ENCODE data around the gene OGDHL. TPM values are rescaled to one million over a fixed set of nuclear protein-coding genes. Genes with fewer than 3 reads are reported as not detected.

OGDHL gene
- total RNA-seq, 1 donor from 2014 or later: 0.52 TPM

GRCh38 chr10:49700211-49700610 is 61.9 kb downstream of the OGDHL start:
- H3K9ac ChIP-seq (ENCODE audit: low read depth in 1 of 3, low read length in 3 of 3): no peak overlapping the region
- H3K27me3 ChIP-seq (ENCODE audit: control insufficient read depth in 3 of 3, insufficient read depth in 3 of 3, low read length in 3 of 3): peaks cover 0 to 2% (median 0%) of the 10 kb centered on the region in 3 donors
- H3K4me1 ChIP-seq (ENCODE audit: control insufficient read depth in 3 of 3, insufficient read depth in 3 of 3, low read length in 3 of 3): no peaks in the 10 kb centered on the region

GRCh38 chr10:49698679-49699078 is 63.4 kb downstream of the OGDHL start:
- Histone ChIP-seq H3K9ac (ENCODE audit: low read depth in 1 of 3, low read length in 3 of 3) (no peak overlapping the region), H3K4me3 (ENCODE audit: low read length in 3 of 3) (no peak overlapping the region), H3K27ac (ENCODE audit: low read depth, low read length) (no peak overlapping the region), H3K36me3 (ENCODE audit: control insufficient read depth in 3 of 3, insufficient read depth in 3 of 3, low read length in 3 of 3) (no peaks in the 10 kb centered on the region), H3K4me1 (ENCODE audit: control insufficient read depth in 3 of 3, insufficient read depth in 3 of 3, low read length in 3 of 3) (no peaks in the 10 kb centered on the region), H3K9me3 (ENCODE audit: control insufficient read depth in 3 of 3, low read length in 3 of 3) (peaks cover 0 to 1% (median 0%) of the 10 kb centered on the region in 3 donors), H3K27me3 (ENCODE audit: control insufficient read depth in 3 of 3, insufficient read depth in 3 of 3, low read length in 3 of 3) (peaks cover 2 to 4% (median 2%) of the 10 kb centered on the region in 3 donors)

More at GRCh38 chr10:49700211-49700610, 61.9 kb downstream of the OGDHL start:
- H3K9me3 ChIP-seq (ENCODE audit: control insufficient read depth in 3 of 3, low read length in 3 of 3): no peaks in the 10 kb centered on the region
- no peak overlapping the region for H3K27ac ChIP-seq (ENCODE audit: low read depth, low read length)
- no peak overlapping the region for H3K4me3 ChIP-seq (ENCODE audit: low read length in 3 of 3)
- no peaks in the 10 kb centered on the region for H3K36me3 ChIP-seq (ENCODE audit: control insufficient read depth in 3 of 3, insufficient read depth in 3 of 3, low read length in 3 of 3)

- H3K27ac ChIP-seq (ENCODE audit: low read depth, low read length): no peak overlapping the region
- no peak overlapping the region for H3K9ac ChIP-seq (ENCODE audit: low read depth in 1 of 3, low read length in 3 of 3)
- no peaks in the 10 kb centered on the region for H3K4me1 ChIP-seq (ENCODE audit: control insufficient read depth in 3 of 3, insufficient read depth in 3 of 3, low read length in 3 of 3)
- no peaks in the 10 kb centered on the region for H3K36me3 ChIP-seq (ENCODE audit: control insufficient read depth in 3 of 3, insufficient read depth in 3 of 3, low read length in 3 of 3)
- H3K9me3 ChIP-seq (ENCODE audit: control insufficient read depth in 3 of 3, low read length in 3 of 3): peaks cover 0 to 6% (median 0%) of the 10 kb centered on the region in 3 donors
- H3K4me3 ChIP-seq (ENCODE audit: low read length in 3 of 3): no peak overlapping the region
- peaks cover 4 to 12% (median 9%) of the 10 kb centered on the region in 3 donors for H3K27me3 ChIP-seq (ENCODE audit: control insufficient read depth in 3 of 3, insufficient read depth in 3 of 3, low read length in 3 of 3)
Observed at GRCh38 chr10:49696311-49696710, 65.8 kb downstream of the OGDHL start.

- Histone ChIP-seq H3K4me1 (ENCODE audit: control insufficient read depth in 3 of 3, insufficient read depth in 3 of 3, low read length in 3 of 3) (no peaks in the 10 kb centered on the region), H3K36me3 (ENCODE audit: control insufficient read depth in 3 of 3, insufficient read depth in 3 of 3, low read length in 3 of 3) (no peaks in the 10 kb centered on the region), H3K9me3 (ENCODE audit: control insufficient read depth in 3 of 3, low read length in 3 of 3) (peaks cover 0 to 6% (median 0%) of the 10 kb centered on the region in 3 donors), H3K9ac (ENCODE audit: low read depth in 1 of 3, low read length in 3 of 3) (no peak overlapping the region), H3K4me3 (ENCODE audit: low read length in 3 of 3) (no peak overlapping the region), H3K27me3 (ENCODE audit: control insufficient read depth in 3 of 3, insufficient read depth in 3 of 3, low read length in 3 of 3) (peaks cover 9 to 28% (median 19%) of the 10 kb centered on the region in 3 donors), H3K27ac (ENCODE audit: low read depth, low read length) (no peak overlapping the region)
Observed at GRCh38 chr10:49694466-49694865, 67.7 kb downstream of the OGDHL start.

GRCh38 chr10:49691588-49691987 is 70.5 kb downstream of the OGDHL start:
- H3K4me1 ChIP-seq (ENCODE audit: control insufficient read depth in 3 of 3, insufficient read depth in 3 of 3, low read length in 3 of 3): no peaks in the 10 kb centered on the region
- H3K4me3 ChIP-seq (ENCODE audit: low read length in 3 of 3): no peak overlapping the region
- H3K27ac ChIP-seq (ENCODE audit: low read depth, low read length): no peak overlapping the region
- H3K9ac ChIP-seq (ENCODE audit: low read depth in 1 of 3, low read length in 3 of 3): no peak overlapping the region
- peaks cover 0 to 6% (median 0%) of the 10 kb centered on the region in 3 donors for H3K9me3 ChIP-seq (ENCODE audit: control insufficient read depth in 3 of 3, low read length in 3 of 3)
- H3K27me3 ChIP-seq (ENCODE audit: control insufficient read depth in 3 of 3, insufficient read depth in 3 of 3, low read length in 3 of 3): peaks cover 27 to 40% (median 29%) of the 10 kb centered on the region in 3 donors
- H3K36me3 ChIP-seq (ENCODE audit: control insufficient read depth in 3 of 3, insufficient read depth in 3 of 3, low read length in 3 of 3): no peaks in the 10 kb centered on the region

- Histone ChIP-seq H3K4me1 (ENCODE audit: control insufficient read depth in 3 of 3, insufficient read depth in 3 of 3, low read length in 3 of 3) (no peaks in the 10 kb centered on the region), H3K9ac (ENCODE audit: low read depth in 1 of 3, low read length in 3 of 3) (no peak overlapping the region), H3K9me3 (ENCODE audit: control insufficient read depth in 3 of 3, low read length in 3 of 3) (peaks cover 0 to 6% (median 1%) of the 10 kb centered on the region in 3 donors), H3K36me3 (ENCODE audit: control insufficient read depth in 3 of 3, insufficient read depth in 3 of 3, low read length in 3 of 3) (no peaks in the 10 kb centered on the region), H3K27ac (ENCODE audit: low read depth, low read length) (no peak overlapping the region), H3K27me3 (ENCODE audit: control insufficient read depth in 3 of 3, insufficient read depth in 3 of 3, low read length in 3 of 3) (peaks cover 27 to 40% (median 29%) of the 10 kb centered on the region in 3 donors), H3K4me3 (ENCODE audit: low read length in 3 of 3) (no peak overlapping the region)
Observed at GRCh38 chr10:49690698-49691356, 71.3 kb downstream of the OGDHL start.

- peaks cover 0 to 6% (median 2%) of the 10 kb centered on the region in 3 donors for H3K9me3 ChIP-seq (ENCODE audit: control insufficient read depth in 3 of 3, low read length in 3 of 3)
- no peak overlapping the region for H3K27ac ChIP-seq (ENCODE audit: low read depth, low read length)
- peaks cover 27 to 40% (median 29%) of the 10 kb centered on the region in 3 donors for H3K27me3 ChIP-seq (ENCODE audit: control insufficient read depth in 3 of 3, insufficient read depth in 3 of 3, low read length in 3 of 3)
- H3K9ac ChIP-seq (ENCODE audit: low read depth in 1 of 3, low read length in 3 of 3): no peak overlapping the region
- no peak overlapping the region for H3K4me3 ChIP-seq (ENCODE audit: low read length in 3 of 3)
- H3K4me1 ChIP-seq (ENCODE audit: control insufficient read depth in 3 of 3, insufficient read depth in 3 of 3, low read length in 3 of 3): no peaks in the 10 kb centered on the region
- no peaks in the 10 kb centered on the region for H3K36me3 ChIP-seq (ENCODE audit: control insufficient read depth in 3 of 3, insufficient read depth in 3 of 3, low read length in 3 of 3)
Observed at GRCh38 chr10:49689882-49690510, 72.1 kb downstream of the OGDHL start.

GRCh38 chr10:49688920-49689319 is 73.2 kb downstream of the OGDHL start:
- H3K27ac ChIP-seq (ENCODE audit: low read depth, low read length): no peak overlapping the region
- peaks cover 23 to 40% (median 29%) of the 10 kb centered on the region in 3 donors for H3K27me3 ChIP-seq (ENCODE audit: control insufficient read depth in 3 of 3, insufficient read depth in 3 of 3, low read length in 3 of 3)

GRCh38 chr10:49688261-49688846 is 73.8 kb downstream of the OGDHL start:
- H3K36me3 ChIP-seq (ENCODE audit: control insufficient read depth in 3 of 3, insufficient read depth in 3 of 3, low read length in 3 of 3): no peaks in the 10 kb centered on the region
- H3K4me1 ChIP-seq (ENCODE audit: control insufficient read depth in 3 of 3, insufficient read depth in 3 of 3, low read length in 3 of 3): no peaks in the 10 kb centered on the region
- no peak overlapping the region for H3K9ac ChIP-seq (ENCODE audit: low read depth in 1 of 3, low read length in 3 of 3)
- peaks cover 23 to 35% (median 29%) of the 10 kb centered on the region in 3 donors for H3K27me3 ChIP-seq (ENCODE audit: control insufficient read depth in 3 of 3, insufficient read depth in 3 of 3, low read length in 3 of 3)
- no peak overlapping the region for H3K4me3 ChIP-seq (ENCODE audit: low read length in 3 of 3)
- H3K9me3 ChIP-seq (ENCODE audit: control insufficient read depth in 3 of 3, low read length in 3 of 3): peaks cover 0 to 2% (median 2%) of the 10 kb centered on the region in 3 donors
- H3K27ac ChIP-seq (ENCODE audit: low read depth, low read length): no peak overlapping the region

More at GRCh38 chr10:49688920-49689319, 73.2 kb downstream of the OGDHL start:
- peaks cover 0 to 6% (median 2%) of the 10 kb centered on the region in 3 donors for H3K9me3 ChIP-seq (ENCODE audit: control insufficient read depth in 3 of 3, low read length in 3 of 3)
- no peaks in the 10 kb centered on the region for H3K4me1 ChIP-seq (ENCODE audit: control insufficient read depth in 3 of 3, insufficient read depth in 3 of 3, low read length in 3 of 3)
- H3K4me3 ChIP-seq (ENCODE audit: low read length in 3 of 3): no peak overlapping the region
- no peaks in the 10 kb centered on the region for H3K36me3 ChIP-seq (ENCODE audit: control insufficient read depth in 3 of 3, insufficient read depth in 3 of 3, low read length in 3 of 3)
- H3K9ac ChIP-seq (ENCODE audit: low read depth in 1 of 3, low read length in 3 of 3): no peak overlapping the region

GRCh38 chr10:49686651-49687050 is 75.5 kb downstream of the OGDHL start:
- no peaks in the 10 kb centered on the region for H3K4me1 ChIP-seq (ENCODE audit: control insufficient read depth in 3 of 3, insufficient read depth in 3 of 3, low read length in 3 of 3)
- H3K27me3 ChIP-seq (ENCODE audit: control insufficient read depth in 3 of 3, insufficient read depth in 3 of 3, low read length in 3 of 3): peaks cover 23 to 30% (median 26%) of the 10 kb centered on the region in 3 donors
- no peak overlapping the region for H3K27ac ChIP-seq (ENCODE audit: low read depth, low read length)
- no peak overlapping the region for H3K9ac ChIP-seq (ENCODE audit: low read depth in 1 of 3, low read length in 3 of 3)
- H3K4me3 ChIP-seq (ENCODE audit: low read length in 3 of 3): no peak overlapping the region
- H3K9me3 ChIP-seq (ENCODE audit: control insufficient read depth in 3 of 3, low read length in 3 of 3): peaks cover 0 to 2% (median 0%) of the 10 kb centered on the region in 3 donors
- no peaks in the 10 kb centered on the region for H3K36me3 ChIP-seq (ENCODE audit: control insufficient read depth in 3 of 3, insufficient read depth in 3 of 3, low read length in 3 of 3)

All from skeletal muscle tissue (tissue), 4 donors.